Duodenal mucosa (tissue), 2 donors: Measurements from ENCODE around the gene GOLT1A.

Experiments
- H3K27ac ChIP-seq: one replicate; pipeline ENCODE4 v1.7.0; 2013; ENCODE audit warnings: low read depth, low read length
- H3K27me3 ChIP-seq, 2 donors: one replicate each; pipeline ENCODE4 v1.7.0; 2013; ENCODE audit warnings: low read length in 2 of 2, control low read depth in 1 of 2; ENCODE audit not compliant: insufficient read depth in 2 of 2, control insufficient read depth in 1 of 2
- H3K36me3 ChIP-seq, 2 donors: one replicate each; pipeline ENCODE4 v1.7.0; 2013; ENCODE audit warnings: low read length in 2 of 2, control low read depth in 1 of 2; ENCODE audit not compliant: insufficient read depth in 2 of 2, control insufficient read depth in 1 of 2
- H3K4me1 ChIP-seq, 2 donors: one replicate each; pipeline ENCODE4 v1.7.0; 2013; ENCODE audit warnings: low read length in 2 of 2, control low read depth in 1 of 2; ENCODE audit not compliant: insufficient read depth in 2 of 2, control insufficient read depth in 1 of 2
- H3K4me3 ChIP-seq, 2 donors: one replicate each; pipeline ENCODE4 v1.7.0; 2013; ENCODE audit warnings: low read length in 2 of 2, low read depth in 1 of 2
- H3K9ac ChIP-seq, 2 donors: one replicate each; pipeline ENCODE4 v1.7.0; 2013; ENCODE audit warnings: low read length in 2 of 2, low read depth in 1 of 2
- H3K9me3 ChIP-seq, 2 donors: one replicate each; pipeline ENCODE4 v1.7.0; 2013; ENCODE audit warnings: low read length in 2 of 2, control low read depth in 1 of 2; ENCODE audit not compliant: control insufficient read depth in 1 of 2

Gene GOLT1A

DNA sequence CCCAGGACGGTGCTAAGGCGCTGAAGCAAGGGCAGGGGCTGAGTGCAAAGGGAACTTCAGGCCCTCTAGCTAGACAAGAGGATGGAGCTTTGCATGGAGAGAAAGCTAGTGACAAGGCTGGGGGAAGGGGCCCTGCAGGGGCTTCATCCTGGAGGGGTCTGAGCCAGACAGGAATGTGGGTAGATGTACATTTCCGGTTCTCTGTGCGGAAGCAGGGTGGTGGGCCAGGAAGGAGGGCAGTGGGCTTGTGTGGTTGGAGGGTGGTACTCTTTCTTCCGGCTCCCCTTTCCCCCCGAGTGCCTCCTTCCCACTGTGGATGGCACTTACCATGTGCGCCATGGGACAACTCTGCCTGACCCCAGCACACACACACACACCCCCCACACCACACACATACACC, 19.0 kb downstream of the GOLT1A start:
- H3K27me3 ChIP-seq: no peaks in the 10 kb centered on the region
- no peak overlapping the region for H3K4me3 ChIP-seq
- H3K36me3 ChIP-seq: no peaks in the 10 kb centered on the region
- no peaks in the 10 kb centered on the region for H3K9me3 ChIP-seq
- H3K9ac ChIP-seq: peak overlapping the region in 1 of 2 donors; percentile 26
- peaks cover 18 to 49% of the 10 kb centered on the region in 2 donors for H3K4me1 ChIP-seq
- H3K27ac ChIP-seq: no peak overlapping the region

GRCh38 chr1:204194080-204194479, 19.7 kb downstream of the GOLT1A start:
- Histone ChIP-seq H3K4me3 (no peak overlapping the region), H3K4me1 (peaks cover 18 to 52% of the 10 kb centered on the region in 2 donors), H3K27me3 (no peaks in the 10 kb centered on the region), H3K9ac (peak overlapping the region in 1 of 2 donors; percentile 22), H3K27ac (no peak overlapping the region), H3K9me3 (no peaks in the 10 kb centered on the region), H3K36me3 (no peaks in the 10 kb centered on the region)

DNA sequence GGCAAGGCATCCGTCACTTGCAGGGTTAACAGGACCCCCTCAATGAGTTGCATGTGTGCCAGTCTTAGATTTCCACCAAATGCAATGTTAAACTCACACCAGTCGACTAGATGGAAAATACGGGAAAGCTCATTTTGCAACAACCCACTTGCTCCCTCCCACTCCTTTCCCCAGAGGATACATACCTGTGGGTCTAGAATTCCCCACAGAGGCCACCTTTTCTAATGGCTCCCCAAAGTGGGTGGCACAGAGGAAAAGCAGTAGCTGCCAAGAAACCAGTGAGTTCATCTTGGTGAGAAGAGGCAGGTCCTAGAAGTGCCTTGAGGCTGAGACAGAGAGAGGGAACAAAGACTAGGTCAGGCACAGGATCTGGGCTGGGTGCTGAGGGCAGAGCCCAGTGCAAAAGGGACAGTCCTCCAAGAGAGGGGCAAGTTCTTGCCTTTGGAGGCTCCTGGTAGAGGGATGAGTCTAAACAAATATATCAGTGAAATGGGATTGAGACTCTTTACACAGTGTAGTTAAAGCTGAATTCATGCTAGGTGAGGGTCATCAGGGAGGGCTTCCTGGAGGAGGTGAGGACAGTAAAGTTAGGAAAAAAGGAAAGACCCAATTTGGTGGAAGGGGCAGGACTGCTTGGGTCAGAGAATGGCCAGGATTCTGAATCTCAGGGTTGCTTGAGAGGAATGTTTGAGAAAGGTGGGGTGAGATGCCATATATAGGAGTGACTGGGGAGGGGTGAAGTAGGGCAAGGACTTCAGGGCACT, 21.0 kb downstream of the GOLT1A start:
- no peak overlapping the region for H3K9ac ChIP-seq
- no peak overlapping the region for H3K4me3 ChIP-seq
- H3K36me3 ChIP-seq: no peaks in the 10 kb centered on the region
- H3K27me3 ChIP-seq: peaks cover 0 to 6% of the 10 kb centered on the region in 2 donors
- peaks cover 18 to 48% of the 10 kb centered on the region in 2 donors for H3K4me1 ChIP-seq
- H3K27ac ChIP-seq: no peak overlapping the region
- no peaks in the 10 kb centered on the region for H3K9me3 ChIP-seq

- Histone ChIP-seq H3K9ac (no peak overlapping the region), H3K9me3 (no peaks in the 10 kb centered on the region), H3K4me1 (peaks cover 18 to 48% of the 10 kb centered on the region in 2 donors), H3K4me3 (no peak overlapping the region), H3K36me3 (no peaks in the 10 kb centered on the region), H3K27ac (no peak overlapping the region), H3K27me3 (peaks cover 5 to 6% of the 10 kb centered on the region in 2 donors)
These were observed 21.7 kb downstream of the GOLT1A start for GRCh38 chr1:204192046-204192445.

- peaks cover 5 to 6% of the 10 kb centered on the region in 2 donors for H3K27me3 ChIP-seq
- peaks cover 18 to 48% of the 10 kb centered on the region in 2 donors for H3K4me1 ChIP-seq
- H3K9me3 ChIP-seq: no peaks in the 10 kb centered on the region
- no peak overlapping the region for H3K4me3 ChIP-seq
- H3K36me3 ChIP-seq: no peaks in the 10 kb centered on the region
- peak overlapping the region in 1 of 2 donors; percentile 27 for H3K9ac ChIP-seq
- H3K27ac ChIP-seq: no peak overlapping the region
These were observed 22.3 kb downstream of the GOLT1A start for GRCh38 chr1:204191456-204191855.

GRCh38 chr1:204190212-204191211, 23.3 kb downstream of the GOLT1A start:
- Histone ChIP-seq H3K9me3 (no peaks in the 10 kb centered on the region), H3K36me3 (no peaks in the 10 kb centered on the region), H3K4me3 (peak overlapping the region in 1 of 2 donors; percentile 15), H3K27ac (no peak overlapping the region), H3K27me3 (peaks cover 5 to 6% of the 10 kb centered on the region in 2 donors), H3K4me1 (peaks cover 18 to 48% of the 10 kb centered on the region in 2 donors), H3K9ac (peak overlapping the region in 1 of 2 donors; percentile 45)

GRCh38 chr1:204188959-204189639, 24.7 kb downstream of the GOLT1A start:
- Histone ChIP-seq H3K27ac (no peak overlapping the region), H3K9me3 (no peaks in the 10 kb centered on the region), H3K27me3 (peaks cover 5 to 6% of the 10 kb centered on the region in 2 donors), H3K4me1 (peaks cover 11 to 41% of the 10 kb centered on the region in 2 donors), H3K36me3 (no peaks in the 10 kb centered on the region), H3K9ac (no peak overlapping the region), H3K4me3 (no peak overlapping the region)

DNA sequence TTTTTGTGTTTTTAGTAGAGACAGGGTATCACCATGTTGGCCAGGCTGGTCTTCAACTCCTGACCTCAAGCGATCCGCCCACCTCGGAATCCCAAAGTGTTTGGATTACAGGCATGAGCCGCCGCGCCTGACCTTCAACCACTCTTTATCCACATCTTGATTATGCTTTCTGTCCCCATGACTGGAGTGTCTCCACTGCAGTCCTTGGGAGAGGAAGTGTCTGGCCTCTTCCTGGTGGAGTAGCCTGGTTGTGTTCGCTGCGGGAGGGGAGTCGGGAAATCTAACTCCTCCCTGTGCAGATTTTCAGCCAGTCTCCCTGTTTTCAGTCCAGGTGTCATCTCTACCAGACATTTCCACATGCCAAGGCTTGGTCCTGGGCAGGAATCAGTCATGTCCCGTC, 27.2 kb downstream of the GOLT1A start:
- H3K36me3 ChIP-seq: no peaks in the 10 kb centered on the region
- no peak overlapping the region for H3K9ac ChIP-seq
- no peak overlapping the region for H3K4me3 ChIP-seq
- no peaks in the 10 kb centered on the region for H3K9me3 ChIP-seq
- no peak overlapping the region for H3K27ac ChIP-seq
- H3K4me1 ChIP-seq: peaks cover 0 to 20% of the 10 kb centered on the region in 2 donors
- H3K27me3 ChIP-seq: peaks cover 5 to 6% of the 10 kb centered on the region in 2 donors

GRCh38 chr1:204181116-204181515, 32.7 kb downstream of the GOLT1A start:
- Histone ChIP-seq H3K27me3 (peaks cover 0 to 4% of the 10 kb centered on the region in 2 donors), H3K4me3 (no peak overlapping the region), H3K9ac (no peak overlapping the region), H3K9me3 (no peaks in the 10 kb centered on the region), H3K4me1 (peaks cover 6 to 7% of the 10 kb centered on the region in 2 donors), H3K36me3 (no peaks in the 10 kb centered on the region), H3K27ac (no peak overlapping the region)
